Heart left ventricle (tissue), 13 donors: Measurements from ENCODE around the gene ATP9B.

Source experiments
- POLR2A ChIP-seq, 2 donors: fragments of 450-650 bp; IDR thresholded peaks; one replicate each; pipeline ENCODE4 v1.6.1; 2017; ENCODE audit warnings: antibody characterized with exemption in 2 of 2, mild to moderate bottlenecking in 2 of 2, moderate library complexity in 2 of 2
- TF ChIP-seq, protein P1 (sequence below), 12 donors: fragments of 200-600 bp; sonication (generic) in 4 of 12; IDR thresholded peaks; one replicate each; pipeline versions ENCODE4 v1.5.0 to v1.8.0; 2018 to 2022; ENCODE audit warnings: antibody characterized with exemption in 12 of 12, mild to moderate bottlenecking in 5 of 12
- donor health status: ischemic (EF 13 %, LVEDD 7.1; RV severe dilation, severe dysfunction).
- donor health status: DM: no; HTN: yes; CAD: no.
- donor health status: DM: no; HTN: no; CAD: no.
- donor health status: ischemic (EF 25% LVEDD 6.9; RV normal size, moderate dysfunction).
- donor health status: ischemic (EF 25% LVEDD 5.7; RV mildly dilated, moderate dysfunction).
- donor health status: ischemic (EF 35%, LVEDD 5.7; RV mildly dilated, moderate dysfunction).
- donor health status: nonischemic (EF 11% LVEDD 7.7; RV severe dilation, severe dysfunction).
- donor health status: DM: yes; HTN: yes; CAD: no.
- donor health status: PGD.
- donor health status: ischemic (EF 29% LVEDD 5.4; RV normal size, mild dysfunction).
- donor health status: nonischemic (EF 23%, LVEDD 6.1; RV moderate dilation, normal function).

GRCh38 chr18:79071503-79072210, 2.5 kb downstream of the ATP9B start:
- TF ChIP-seq, protein P1, sequence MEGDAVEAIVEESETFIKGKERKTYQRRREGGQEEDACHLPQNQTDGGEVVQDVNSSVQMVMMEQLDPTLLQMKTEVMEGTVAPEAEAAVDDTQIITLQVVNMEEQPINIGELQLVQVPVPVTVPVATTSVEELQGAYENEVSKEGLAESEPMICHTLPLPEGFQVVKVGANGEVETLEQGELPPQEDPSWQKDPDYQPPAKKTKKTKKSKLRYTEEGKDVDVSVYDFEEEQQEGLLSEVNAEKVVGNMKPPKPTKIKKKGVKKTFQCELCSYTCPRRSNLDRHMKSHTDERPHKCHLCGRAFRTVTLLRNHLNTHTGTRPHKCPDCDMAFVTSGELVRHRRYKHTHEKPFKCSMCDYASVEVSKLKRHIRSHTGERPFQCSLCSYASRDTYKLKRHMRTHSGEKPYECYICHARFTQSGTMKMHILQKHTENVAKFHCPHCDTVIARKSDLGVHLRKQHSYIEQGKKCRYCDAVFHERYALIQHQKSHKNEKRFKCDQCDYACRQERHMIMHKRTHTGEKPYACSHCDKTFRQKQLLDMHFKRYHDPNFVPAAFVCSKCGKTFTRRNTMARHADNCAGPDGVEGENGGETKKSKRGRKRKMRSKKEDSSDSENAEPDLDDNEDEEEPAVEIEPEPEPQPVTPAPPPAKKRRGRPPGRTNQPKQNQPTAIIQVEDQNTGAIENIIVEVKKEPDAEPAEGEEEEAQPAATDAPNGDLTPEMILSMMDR (IDR thresholded peaks at IDR 0.05): no peak
- TF ChIP-seq POLR2A (IDR thresholded peaks at IDR 0.05): no peak
